ENCODE results near the gene STXBP5.

DNA sequence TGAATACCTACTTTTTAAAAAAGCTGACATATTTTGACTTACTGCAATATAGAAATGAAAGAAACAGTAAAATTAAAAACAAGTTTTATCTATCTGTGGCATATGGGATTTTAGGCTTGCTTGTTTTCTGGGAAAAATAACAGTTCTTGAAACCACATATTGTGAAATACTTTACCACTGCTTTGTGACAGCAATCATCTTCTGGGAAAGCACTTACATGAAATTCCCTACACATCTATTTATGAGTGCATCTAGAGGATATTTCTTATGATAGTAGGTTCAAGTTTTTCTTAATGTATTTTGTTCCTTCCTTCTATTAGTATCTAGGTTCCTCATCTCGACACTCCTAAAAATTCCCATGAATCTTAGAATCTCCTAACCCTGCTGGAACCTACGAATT is 75.2 kb downstream of the STXBP5 start:
- TF ChIP-seq, protein P1, sequence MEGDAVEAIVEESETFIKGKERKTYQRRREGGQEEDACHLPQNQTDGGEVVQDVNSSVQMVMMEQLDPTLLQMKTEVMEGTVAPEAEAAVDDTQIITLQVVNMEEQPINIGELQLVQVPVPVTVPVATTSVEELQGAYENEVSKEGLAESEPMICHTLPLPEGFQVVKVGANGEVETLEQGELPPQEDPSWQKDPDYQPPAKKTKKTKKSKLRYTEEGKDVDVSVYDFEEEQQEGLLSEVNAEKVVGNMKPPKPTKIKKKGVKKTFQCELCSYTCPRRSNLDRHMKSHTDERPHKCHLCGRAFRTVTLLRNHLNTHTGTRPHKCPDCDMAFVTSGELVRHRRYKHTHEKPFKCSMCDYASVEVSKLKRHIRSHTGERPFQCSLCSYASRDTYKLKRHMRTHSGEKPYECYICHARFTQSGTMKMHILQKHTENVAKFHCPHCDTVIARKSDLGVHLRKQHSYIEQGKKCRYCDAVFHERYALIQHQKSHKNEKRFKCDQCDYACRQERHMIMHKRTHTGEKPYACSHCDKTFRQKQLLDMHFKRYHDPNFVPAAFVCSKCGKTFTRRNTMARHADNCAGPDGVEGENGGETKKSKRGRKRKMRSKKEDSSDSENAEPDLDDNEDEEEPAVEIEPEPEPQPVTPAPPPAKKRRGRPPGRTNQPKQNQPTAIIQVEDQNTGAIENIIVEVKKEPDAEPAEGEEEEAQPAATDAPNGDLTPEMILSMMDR (IDR thresholded peaks at IDR 0.05; ENCODE audit: low read depth, low read length) = no peak
- no peak for TF ChIP-seq POLR2A (IDR thresholded peaks at IDR 0.05; ENCODE audit: extremely low read depth, insufficient read length)
